HG02970 (cell line): Measurements from ENCODE around the gene CCDC83.
"Not testable (repeated sequence)": the region's sequence is repeated elsewhere in the genome, so short reads cannot be mapped to it uniquely, and the experiment has no call there.

Experiments used
- ATAC-seq: cut with Tn5 transposase; IDR thresholded peaks from one replicate; pipeline ENCODE4 v1.9.1; 2021; ENCODE audit warnings: mild to moderate bottlenecking, moderate library complexity, moderate number of reproducible peaks; ENCODE audit not compliant: unreplicated experiment, low FRiP score

The CCDC83 gene

DNA sequence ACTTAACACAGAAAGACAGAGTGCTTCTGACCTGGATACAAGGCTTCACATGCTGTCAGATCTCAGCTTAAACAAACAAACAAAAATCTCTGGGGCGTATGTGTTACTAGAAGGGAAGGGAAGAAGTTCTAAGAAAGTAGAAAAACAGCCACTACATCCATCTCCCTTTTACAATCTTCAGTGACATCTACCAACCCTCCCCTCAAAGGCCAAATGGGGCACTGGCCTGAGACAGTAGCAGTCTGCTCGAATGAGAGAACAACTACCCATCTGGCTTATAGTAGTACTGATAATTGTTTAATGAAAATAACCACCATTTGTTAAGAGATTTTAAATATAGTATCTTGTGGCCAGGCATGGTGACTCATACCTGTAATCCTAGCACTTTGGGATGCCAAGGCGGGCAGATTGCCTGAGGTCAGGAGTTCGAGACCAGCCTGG, 29.4 kb downstream of the CCDC83 start:
- no peak for ATAC-seq

- no peak for ATAC-seq
These were observed 31.2 kb downstream of the CCDC83 start for GRCh38 chr11:85886089-85887056.

DNA sequence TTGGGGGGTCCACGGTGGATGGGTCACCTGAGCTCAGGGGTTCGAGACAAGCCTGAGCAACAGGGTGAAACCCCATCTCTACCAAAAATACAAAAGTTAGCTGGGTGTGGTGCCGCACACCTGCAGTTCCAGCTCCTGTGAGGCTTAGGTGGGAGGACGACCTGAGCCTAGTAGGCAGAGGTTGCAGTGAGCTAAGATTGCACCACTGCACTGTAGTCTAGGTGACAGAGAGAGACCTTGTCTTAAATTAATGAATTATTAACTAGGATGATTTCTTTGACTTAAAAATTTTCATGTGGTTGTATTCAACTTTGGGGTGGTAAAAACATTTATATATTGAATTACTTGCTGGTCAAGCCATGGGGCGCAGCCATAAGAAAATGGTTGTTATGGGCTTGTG, 33.9 kb downstream of the CCDC83 start:
- no peak for ATAC-seq

GRCh38 chr11:85889676-85890579, 34.7 kb downstream of the CCDC83 start:
- no peak for ATAC-seq

DNA sequence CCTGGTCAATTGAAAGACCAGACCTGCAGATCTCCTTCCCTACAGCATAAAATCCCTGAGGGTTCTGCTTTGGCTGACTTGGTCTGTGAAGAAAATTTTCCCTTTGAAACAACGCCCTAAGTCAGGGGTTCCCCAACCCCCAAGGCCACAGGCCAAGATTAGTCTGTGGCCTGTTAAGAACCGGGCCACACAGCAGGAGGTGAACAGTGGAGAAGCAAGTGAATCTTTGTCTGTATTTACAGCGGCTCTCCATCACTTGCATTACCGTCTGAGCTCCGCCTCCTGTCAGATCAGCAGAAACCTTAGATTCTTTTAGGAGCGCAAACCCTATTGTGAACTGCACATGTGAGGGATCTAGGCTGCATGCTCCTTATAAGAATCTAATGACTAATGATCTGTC, 38.2 kb downstream of the CCDC83 start:
- no peak for ATAC-seq

DNA sequence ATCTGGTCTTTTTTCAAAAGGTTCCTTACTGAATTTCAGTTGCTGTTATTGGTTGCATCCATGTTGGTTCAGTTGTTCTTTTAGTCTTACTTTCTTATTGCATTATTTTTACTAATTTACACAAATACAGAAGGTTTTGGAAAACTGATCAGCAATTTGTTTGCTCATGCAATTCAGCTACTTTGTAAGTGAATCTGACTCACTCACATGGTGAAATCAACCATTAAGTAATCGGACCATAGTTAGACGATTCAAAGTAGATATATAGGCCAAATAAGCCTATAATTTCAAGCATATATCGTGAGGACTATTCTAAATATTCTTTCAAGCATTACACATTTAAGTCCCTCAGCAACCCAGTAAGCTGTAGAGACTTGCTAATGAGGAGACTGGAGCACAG, 41.7 kb downstream of the CCDC83 start:
- no peak for ATAC-seq

GRCh38 chr11:85898456-85898855, 43.3 kb downstream of the CCDC83 start:
- ATAC-seq: no peak

DNA sequence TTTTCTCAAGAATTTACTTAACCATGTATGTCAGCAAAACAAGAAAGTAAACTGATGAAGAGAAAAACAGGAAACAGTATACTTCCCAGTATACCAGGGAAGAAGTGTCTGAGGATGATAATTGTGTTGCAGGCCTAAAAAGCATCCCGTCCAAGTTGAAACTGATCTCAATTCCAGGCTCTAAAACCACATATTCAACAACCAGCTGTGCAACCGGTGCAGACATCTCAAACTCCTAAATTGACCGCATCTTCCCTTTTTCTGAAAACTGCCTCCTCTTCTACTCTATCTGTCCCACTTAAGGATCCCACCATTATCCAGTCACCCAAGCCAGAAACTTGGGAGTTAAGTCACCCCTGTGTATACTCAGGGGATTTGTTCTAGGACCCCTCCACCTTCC, 47.2 kb downstream of the CCDC83 start:
- no peak for ATAC-seq

DNA sequence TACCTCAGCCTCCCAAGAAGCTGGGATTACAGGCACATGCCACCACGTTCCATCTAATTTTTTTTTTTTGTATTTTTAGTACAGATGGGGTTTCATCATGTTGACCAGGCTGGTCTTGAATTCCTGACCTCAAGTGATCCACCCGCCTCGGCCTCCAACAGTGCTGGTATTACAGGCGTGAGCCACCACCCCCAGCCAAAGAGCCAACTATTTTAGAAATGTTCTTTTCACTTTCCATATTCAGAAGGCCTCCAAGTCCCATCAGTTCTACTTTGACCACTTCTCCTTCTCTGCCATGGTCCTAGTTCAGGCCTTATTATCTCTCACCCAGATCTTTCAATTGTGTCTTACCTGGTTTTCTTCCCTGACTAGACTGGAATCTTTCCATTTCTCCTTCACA, 48.2 kb downstream of the CCDC83 start:
- ATAC-seq: no peak

DNA sequence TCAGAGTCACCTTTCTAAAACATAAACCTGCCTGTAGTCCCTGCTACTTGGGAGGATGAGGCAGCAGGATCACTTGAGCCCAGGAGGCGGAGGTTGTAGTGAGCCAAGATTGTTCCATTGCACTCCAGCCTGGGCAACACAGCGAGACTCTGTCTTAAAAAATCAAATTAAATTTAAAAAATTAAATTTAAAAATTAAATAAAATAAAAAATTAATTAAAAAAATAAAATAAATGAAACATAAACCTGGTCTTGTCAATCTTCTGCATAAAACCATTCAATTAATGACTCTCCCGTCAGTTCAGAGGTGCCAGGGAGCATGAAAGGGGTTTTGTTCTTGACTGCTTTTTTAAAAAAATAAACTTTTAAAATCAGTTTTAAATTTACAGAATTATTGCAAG, 48.6 kb downstream of the CCDC83 start:
- no peak for ATAC-seq

DNA sequence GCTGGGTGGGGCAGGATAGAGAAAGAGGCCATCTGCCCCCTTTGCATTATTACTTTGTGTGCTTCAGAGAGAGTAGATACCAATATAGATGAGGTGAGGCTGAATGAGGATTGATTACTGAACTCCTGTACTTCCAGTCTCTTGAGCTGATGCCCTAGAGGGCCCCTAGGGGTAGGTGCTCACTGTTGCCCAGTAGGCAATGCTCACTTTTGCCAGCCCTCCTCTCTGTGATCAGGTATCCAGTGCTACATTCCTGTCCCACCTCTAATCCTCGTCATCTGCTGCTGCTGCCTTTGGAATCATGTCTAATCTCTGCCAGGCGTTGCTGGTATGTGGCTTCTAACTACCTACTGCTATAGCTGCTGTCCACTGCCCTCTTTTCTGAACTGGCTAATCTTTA, 57.2 kb downstream of the CCDC83 start:
- ATAC-seq: no peak

DNA sequence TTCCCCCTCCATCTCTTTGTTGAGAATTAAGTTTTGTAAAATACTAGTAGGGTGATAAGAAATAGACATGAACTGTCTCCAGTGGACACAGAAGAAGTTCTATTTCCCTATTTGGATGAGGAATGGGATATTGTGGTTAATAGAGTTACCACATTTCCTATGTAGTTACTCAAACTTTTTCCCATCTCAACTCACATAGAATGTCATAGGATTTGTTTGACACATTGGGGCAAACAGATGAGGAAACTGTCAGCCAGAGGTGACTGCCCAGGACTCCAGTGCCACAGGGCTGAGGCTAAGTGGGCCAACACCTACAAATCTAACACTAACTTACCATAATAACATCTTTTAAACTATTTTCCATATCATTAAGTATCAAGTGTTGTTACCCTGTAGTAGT, 58.3 kb downstream of the CCDC83 start:
- ATAC-seq: no peak

- ATAC-seq: no peak
These were observed 59.2 kb downstream of the CCDC83 start for GRCh38 chr11:85914425-85914824.

- no peak for ATAC-seq
These were observed 64.0 kb downstream of the CCDC83 start for GRCh38 chr11:85918910-85919794.

GRCh38 chr11:85922367-85922766, 67.2 kb downstream of the CCDC83 start:
- no peak for ATAC-seq

DNA sequence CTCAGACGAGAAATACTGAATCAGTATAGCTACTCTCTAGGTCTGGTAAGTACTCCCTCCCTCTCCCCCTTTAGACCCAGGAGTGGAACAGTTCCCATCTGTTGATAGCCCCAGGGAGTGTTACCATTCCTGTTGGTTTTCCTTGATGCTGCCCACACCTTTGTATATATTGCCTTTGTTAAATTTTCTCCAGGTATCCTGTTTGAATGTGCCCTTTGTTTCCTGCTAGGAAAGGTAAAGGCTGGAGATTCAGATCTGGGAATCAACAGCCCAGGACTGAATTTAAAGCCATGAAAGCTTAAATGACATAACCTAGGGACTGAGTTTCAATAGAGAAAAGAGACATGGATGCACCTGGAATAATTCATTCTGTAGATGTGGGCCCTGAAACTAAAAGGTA, 68.3 kb downstream of the CCDC83 start:
- ATAC-seq: no peak

- ATAC-seq: not testable (repeated sequence)
These were observed 71.6 kb downstream of the CCDC83 start for GRCh38 chr11:85926653-85927214.

- no peak for ATAC-seq
These were observed 75.7 kb downstream of the CCDC83 start for GRCh38 chr11:85930879-85931366.

DNA sequence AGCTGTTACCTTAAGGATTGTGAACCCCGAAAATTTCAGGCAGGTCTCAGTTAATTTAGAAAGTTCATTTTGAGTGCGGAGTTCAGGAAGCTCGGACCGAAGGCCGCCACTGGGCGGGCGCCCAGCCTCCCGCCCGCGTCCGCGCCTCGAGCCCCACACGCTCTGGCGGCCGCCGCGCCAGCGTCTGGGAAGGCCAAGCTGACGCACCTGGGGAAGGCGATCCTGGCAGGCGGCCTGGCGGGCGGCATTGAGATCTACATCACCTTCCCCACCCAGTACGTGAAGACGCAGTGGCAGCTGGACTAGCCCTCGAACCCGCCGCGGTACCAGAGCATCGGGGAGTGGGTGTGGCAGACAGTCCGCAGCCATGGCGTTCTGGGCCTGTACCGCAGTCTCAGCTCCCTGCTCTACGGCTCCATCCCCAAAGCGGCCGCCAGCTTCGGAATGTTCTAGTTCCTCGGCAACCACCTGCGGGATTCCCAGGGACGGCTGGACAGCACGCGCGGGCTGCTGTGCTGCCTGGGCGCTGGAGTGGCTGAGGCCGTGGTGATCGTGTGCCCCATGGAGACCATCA, 79.5 kb downstream of the CCDC83 start:
- ATAC-seq: no peak
